SIG-M5 treated with dmso at 0.1 percent for 504 hours (cell line): ENCODE measurements around the gene GLO1.

Source experiments
- DNase-seq: peaks from one replicate; lab custom pipeline; 2025; ENCODE audit not compliant: unreplicated experiment; lab: John Stamatoyannopoulos, UW

The GLO1 gene

DNA sequence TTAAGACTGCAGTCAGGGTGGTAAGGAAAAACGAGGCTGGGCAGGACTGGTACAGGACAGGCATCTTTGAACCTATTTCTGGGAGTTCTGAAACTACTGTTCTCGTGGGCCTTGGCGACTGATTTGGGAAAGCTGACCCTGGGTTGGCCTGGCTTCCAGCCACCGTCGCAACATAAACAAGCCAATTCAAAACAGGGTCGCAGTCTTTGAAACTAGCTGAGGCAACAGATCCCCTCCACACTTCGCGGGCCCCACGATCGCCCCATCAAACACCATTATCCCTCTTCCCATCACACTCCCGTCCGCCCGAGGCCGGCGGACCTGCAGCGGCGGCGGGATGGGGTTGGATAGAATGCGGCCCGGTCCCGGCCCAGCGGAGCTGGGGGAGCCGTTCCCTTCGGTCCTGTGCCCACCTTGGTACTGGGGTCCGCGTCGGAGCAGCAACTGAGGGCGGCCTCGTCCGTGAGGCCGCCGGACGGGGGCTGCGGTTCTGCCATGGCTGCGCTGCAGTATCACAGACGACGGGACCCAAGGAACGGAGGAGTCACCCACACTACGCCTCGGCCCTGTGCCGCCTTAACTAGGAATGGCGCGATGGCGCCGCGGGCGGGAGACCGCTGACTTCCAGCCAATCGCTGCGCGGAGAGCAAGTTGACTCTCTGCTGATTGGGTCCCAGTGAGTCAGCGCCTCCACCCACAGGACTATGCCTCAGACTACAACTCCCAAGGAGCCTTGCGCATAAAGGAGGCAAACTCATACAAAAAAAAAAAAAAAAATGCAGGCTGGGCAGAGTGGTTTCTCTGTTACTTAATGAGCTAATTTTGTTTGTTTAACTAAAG lies at the start of gene GLO1:
GLO1 (minus strand) TSS at position 588 of the 840 bp plus-strand sequence; CDS start at position 497, 91 bp downstream.
- peak; percentile 95 for DNase-seq

DNA sequence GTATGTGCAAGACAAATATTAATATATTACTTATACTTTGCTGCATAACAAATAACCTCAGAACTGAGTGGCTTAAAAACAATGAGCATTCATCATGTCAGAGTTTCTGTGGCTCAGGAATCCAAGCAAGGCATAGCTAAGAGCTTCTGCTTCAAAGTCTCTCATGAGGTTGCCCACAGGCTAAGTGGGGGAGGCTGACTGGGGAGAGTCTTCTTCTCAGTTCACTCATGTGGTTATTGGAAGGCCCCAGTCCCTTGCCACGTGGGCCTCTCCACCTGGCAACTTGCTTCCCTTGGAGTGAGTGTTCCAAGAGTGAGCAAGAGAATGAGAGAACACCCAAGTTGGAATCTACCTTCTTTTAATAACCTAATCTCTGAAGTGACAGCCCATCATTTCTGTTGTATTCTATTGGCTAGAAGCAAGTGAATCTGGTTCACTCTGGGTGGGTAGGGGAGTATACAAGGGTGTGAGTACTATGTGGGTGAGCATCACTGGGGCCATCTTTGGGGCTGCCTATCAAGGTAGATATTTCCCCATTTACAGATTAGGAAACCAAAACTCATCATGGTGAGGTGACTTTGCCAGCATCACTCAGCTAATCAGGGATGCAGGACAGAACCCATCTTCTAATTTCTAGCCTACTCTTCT lies 48.1 kb upstream of the GLO1 start:
- DNase-seq: no peak

GRCh38 chr6:38749473-38749872 lies 46.5 kb upstream of the GLO1 start:
- no peak for DNase-seq

DNA sequence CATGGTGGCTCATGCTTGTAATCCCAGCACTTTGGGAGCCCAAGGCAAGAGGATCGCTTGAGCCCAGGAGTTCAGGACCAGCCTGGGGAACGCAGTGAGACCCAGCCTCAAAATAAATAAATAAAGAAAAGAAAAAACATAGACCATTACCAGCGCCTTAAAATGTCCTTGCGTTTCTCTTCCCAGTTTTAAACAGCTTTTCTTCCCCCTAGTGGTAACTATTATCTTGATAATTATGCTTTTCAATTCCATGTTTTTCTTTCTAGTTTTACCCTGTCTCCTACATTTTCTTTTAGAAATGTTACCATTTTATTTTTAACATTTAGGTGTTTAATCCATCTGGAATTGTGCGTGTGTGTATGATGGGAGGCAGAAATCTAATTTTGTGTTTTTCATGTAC lies 36.6 kb upstream of the GLO1 start:
- DNase-seq: no peak

- DNase-seq: no peak
Observed at GRCh38 chr6:38738261-38738660, 35.3 kb upstream of the GLO1 start.

DNA sequence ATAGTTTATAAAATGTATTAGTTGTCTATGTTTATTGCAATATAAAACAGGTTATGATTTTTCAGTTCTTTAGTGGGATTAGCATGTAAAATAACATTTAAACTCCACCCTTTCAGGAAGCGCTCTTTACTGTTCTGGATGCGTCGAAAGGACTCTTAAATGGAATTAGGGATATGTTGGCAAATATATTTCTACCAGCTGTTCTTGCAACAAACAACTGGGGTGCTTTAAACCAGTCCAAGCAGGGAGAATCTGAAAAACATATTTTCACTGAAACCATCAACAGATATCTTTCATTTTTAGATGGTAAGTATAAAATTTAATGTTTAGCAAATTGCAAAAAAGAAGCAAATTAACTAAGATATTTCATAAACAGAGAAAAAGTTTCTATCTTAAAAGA lies 34.0 kb upstream of the GLO1 start:
- no peak for DNase-seq

DNA sequence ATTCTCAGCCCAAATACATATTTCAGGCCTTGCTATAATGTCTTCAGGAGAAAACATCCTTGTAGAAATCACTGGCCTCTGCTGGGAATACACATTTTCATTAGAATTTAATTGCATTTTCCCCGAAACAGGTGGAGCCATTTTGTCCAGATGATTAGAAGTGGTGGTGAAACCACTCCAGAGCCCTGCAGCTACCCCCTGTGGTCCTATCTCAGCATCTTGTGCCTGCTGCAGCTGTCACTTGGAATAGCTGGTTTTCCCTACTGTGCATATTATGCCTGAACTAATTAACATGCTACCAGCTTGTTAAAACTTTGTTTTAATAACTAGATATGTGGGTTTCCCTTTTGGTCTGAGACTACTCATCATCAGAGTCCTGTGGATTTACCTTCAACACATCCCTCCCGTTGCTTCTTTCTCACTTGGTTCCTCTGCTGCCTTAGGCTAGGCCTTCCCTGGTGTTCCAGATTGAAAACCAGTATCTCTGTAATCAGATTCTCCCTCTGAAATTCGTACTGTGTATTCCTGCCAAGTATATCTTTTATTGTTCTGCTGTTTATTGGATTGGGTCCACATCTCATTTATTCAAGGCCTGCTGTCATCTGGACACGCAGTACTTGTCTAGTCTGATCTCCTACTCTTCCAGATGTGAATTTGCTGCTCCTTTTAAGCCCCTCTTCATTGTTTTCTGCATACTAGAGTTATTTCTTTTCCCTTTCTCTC lies 27.4 kb upstream of the GLO1 start:
- no peak for DNase-seq

DNA sequence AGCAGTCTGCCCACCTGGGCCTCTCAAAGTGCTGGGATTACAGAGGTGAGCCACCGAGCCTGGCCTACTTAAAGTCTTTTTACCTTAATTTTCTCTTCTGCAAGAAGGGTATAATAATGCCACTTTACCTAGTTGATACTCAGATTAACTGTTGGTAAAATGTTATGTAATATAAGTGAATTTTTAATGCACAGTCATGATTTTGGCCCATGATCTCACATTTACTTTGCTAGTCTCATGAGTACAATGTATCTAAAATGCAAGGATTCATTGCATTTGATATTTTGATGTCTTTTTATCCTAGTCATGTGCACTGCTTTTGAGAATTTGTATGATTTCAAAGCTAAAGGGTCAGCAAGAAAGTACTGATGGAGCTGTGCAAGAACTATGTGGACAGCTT lies 25.3 kb upstream of the GLO1 start:
- DNase-seq: no peak

- no peak for DNase-seq
Observed at GRCh38 chr6:38725414-38726183, 22.7 kb upstream of the GLO1 start.

- no peak for DNase-seq
Observed at GRCh38 chr6:38724343-38724742, 21.4 kb upstream of the GLO1 start.

GRCh38 chr6:38723783-38724182 lies 20.8 kb upstream of the GLO1 start:
- no peak for DNase-seq

DNA sequence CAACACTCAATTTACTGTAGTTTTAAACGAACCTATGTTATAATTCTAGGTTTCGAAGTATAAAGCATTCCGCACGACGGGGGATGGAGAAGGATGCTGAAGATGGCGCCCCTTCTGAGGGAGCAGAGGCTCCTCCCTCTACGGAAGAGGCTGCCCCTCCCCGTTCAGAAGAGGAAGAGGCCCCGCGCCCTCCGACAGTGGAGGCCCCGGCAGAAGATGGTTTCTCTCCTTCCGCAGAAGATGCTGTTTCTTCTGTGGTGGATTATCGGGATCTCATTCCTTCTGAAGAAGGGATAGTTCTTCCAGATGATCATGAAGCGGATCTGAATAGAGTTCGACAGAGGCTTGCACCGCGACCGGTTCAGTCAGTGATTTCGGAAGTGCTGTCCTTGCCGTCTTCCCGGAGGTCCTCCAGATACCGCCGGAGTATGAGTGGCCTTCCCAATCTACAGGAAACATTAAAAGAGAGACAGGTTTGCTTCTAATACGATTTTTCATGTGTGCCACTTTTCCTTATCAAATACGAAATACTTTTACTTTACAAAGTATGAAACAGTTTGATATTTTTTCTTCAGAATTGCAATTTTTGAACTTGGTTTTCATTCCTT lies 19.9 kb upstream of the GLO1 start:
- no peak for DNase-seq

- DNase-seq: no peak
Observed at GRCh38 chr6:38722038-38722437, 19.1 kb upstream of the GLO1 start.

- DNase-seq: no peak
Observed at GRCh38 chr6:38720295-38720694, 17.4 kb upstream of the GLO1 start.

DNA sequence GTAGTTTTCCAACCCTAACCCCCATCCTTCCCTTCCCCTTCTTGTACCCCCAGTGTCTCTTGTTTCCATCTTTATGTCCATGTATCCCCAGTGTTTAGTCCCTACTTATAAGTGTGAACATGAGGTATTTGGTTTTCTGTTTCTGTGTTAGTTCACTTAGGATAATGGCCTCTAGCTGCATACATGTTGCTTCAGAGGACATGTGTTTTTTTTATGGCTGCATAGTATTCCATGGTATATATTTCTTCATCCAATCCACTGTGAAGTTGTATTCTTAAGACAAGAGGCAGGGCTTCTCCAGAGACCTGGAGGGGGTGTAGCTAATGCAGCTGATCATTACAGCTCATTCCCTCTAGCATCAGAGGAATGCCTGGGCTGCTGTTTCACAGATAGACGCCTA lies 16.4 kb upstream of the GLO1 start:
- no peak for DNase-seq

GRCh38 chr6:38716825-38717224 lies 13.9 kb upstream of the GLO1 start:
- DNase-seq: no peak

- no peak for DNase-seq
Observed at GRCh38 chr6:38715016-38715689, 12.2 kb upstream of the GLO1 start, which contains the start of gene DNAH8. TSS of gene DNAH8 (plus strand) at chr6:38715311. CDS start at chr6:38722810, 7,499 bp downstream.

- no peak for DNase-seq
Observed at GRCh38 chr6:38714239-38715015, 11.5 kb upstream of the GLO1 start.

DNA sequence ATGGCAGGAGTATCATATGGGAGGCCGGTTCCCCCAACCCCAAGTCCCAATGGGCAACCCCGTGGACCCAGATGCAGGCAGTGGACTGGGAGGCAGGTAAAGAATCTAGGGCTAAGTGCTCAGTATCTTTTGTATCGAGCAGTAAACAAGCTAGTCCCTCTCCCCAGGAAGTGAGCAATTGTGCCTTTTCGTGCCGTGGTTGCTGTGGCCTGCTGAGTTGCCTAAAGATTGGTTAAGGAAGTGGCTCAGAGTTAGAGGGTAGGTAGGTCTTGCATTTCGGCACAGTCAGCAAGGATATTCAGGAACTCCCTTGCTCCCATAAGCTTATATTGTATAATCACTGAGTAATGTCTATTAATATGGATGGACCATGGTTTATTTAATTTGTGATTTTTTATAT lies 10.9 kb upstream of the GLO1 start:
- peak; percentile 75 for DNase-seq
